Astrocyte of the cerebellum (primary cell): ENCODE results near the gene CATSPERD.

Experiments used
- DNase-seq: peaks from one replicate; pipeline ENCODE4 v3.0.0-alpha.2; 2011; ENCODE audit warnings: low read depth
- H3K4me3 ChIP-seq: 2 replicates; pipeline ENCODE4 v1.5.1; 2011; ENCODE audit warnings: mild to moderate bottlenecking, low read depth, low read length, moderate library complexity
- in situ Hi-C: cut with HindIII; loops from 2 replicates; pipeline ENCODE4 v1.10.0; 2017; ENCODE audit warnings: low sequenced_read_pairs
- TF ChIP-seq, protein P1 (sequence below): IDR thresholded peaks from 2 replicates; pipeline ENCODE4 v1.5.1; 2012; ENCODE audit warnings: low read length, low read depth, moderate library complexity, mild to moderate bottlenecking; ENCODE audit errors: missing control alignments

Gene CATSPERD

DNA sequence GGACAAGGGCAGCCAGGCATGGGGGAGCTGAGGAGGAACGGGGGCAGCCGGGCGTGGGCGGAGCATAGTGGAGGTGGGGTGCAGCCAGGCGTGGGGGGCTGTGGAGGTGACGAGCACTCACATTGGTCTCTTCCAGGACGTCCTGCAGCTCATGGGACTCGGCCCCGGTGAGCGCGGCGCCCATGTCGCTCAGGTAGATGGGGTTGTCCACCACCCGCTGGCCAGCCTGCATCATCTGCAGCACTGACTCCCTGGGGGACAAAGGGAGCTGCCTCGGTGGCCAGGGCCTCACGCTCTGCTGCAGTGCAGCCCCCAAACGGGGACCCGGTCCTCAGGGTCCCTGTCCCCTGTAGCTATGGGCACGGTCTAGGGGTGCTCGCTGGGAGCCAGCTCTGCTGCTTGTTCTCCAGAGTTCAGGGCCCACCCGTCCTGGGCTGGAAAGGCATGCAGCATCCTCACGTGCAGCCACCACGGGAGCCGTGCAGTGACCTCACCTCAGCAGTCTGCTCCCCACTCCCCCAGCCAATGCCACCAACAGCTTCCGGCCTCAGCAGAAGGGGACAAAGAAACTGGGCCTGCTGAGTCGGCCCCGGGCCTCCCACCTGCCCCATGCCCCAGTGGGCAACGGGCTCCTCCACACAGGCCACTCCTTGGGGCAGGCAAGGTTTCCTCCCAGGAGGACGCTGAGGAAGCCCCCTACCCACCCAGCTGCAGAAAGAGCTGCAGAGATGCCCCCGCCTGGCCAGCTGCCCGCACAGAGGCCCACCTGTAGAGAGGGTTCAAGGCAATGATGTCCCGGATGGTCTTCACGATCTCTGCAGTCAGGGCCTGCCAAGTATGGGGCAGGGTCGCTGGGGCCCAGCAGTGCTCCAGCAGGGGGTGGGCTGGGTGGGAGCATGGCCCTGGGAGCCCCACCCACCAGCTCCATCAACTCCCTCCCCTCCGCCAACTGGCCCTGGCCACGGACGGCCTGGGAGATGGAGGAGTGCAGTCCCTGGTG is 12.6 kb upstream of the CATSPERD start:
- no peak for DNase-seq
- in situ Hi-C loops, result no loop called here
- TF ChIP-seq, protein P1, sequence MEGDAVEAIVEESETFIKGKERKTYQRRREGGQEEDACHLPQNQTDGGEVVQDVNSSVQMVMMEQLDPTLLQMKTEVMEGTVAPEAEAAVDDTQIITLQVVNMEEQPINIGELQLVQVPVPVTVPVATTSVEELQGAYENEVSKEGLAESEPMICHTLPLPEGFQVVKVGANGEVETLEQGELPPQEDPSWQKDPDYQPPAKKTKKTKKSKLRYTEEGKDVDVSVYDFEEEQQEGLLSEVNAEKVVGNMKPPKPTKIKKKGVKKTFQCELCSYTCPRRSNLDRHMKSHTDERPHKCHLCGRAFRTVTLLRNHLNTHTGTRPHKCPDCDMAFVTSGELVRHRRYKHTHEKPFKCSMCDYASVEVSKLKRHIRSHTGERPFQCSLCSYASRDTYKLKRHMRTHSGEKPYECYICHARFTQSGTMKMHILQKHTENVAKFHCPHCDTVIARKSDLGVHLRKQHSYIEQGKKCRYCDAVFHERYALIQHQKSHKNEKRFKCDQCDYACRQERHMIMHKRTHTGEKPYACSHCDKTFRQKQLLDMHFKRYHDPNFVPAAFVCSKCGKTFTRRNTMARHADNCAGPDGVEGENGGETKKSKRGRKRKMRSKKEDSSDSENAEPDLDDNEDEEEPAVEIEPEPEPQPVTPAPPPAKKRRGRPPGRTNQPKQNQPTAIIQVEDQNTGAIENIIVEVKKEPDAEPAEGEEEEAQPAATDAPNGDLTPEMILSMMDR, result no peak
- H3K4me3 ChIP-seq, result no peak overlapping the region

DNA sequence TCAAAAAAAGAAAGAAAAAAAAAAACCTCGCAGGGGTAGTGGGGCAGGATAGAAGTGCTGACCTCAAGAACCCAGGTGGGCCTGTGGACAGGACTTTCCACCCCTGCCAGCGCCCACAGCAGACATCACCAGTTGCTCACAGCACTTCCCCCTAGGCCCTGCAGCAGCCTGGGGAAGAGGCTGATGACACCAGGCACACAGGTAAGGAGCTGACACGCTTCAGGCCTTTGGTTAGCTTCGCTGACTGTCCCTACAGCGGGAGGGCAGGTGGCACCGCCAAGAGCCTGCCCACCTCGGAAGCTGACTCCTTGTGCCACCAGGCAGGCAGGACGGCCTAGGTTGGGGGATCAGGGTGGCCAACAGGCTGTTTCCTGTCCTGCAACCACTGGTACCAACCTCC is 9.4 kb upstream of the CATSPERD start:
- H3K4me3 ChIP-seq, result no peak overlapping the region
- TF ChIP-seq, protein P1, result no peak

DNA sequence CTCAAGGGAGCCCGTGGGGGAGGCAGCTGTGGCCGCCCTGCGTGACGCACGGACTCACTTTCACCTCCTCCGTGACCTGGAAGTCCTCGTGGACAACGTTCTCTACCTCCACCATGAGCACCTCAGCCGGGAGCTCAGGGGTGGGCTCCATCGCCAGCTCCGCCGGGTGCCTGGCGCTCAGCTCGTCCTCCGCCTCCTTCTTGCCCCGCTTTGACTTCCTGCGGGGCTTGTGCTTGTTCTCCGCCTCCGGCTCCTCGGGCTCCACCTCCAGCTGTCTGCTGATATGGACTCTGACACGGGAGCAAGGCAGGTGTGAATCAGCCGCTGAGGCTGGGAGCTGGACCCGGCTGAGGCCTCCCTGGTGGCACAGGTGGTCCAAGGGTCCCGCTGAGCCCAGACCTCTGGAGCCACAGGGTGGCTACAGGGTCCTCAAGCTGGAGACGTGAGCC is 8.7 kb upstream of the CATSPERD start:
- DNase-seq, result no peak
- in situ Hi-C loops, result no loop called here
- TF ChIP-seq, protein P1, result no peak
- H3K4me3 ChIP-seq, result no peak overlapping the region

More for the DNA sequence above, 9.4 kb upstream of the CATSPERD start:
- no peak for DNase-seq
- in situ Hi-C loops, result no loop called here

DNA sequence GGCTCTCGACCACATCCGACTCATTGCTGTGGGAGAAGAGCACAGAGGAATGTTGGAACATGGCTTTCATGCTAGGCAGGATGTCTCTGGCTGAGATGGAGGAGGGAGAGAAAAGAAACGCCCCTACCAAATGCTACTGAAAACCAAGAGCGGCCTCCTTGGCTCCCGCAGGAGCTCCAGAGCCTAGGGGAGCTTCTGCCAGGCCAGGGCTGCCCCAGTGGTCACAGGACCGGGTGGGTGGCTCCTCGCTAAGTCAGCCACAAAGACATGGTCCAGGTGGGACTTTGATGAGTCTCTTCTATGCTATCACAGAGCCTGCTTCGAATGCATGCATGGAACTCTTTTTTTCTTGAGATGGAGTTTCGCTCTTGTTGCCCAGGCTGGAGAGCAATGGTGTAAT is 7.2 kb upstream of the CATSPERD start:
- DNase-seq, result no peak
- in situ Hi-C loops, result no loop called here
- H3K4me3 ChIP-seq, result no peak overlapping the region
- TF ChIP-seq, protein P1, result no peak

DNA sequence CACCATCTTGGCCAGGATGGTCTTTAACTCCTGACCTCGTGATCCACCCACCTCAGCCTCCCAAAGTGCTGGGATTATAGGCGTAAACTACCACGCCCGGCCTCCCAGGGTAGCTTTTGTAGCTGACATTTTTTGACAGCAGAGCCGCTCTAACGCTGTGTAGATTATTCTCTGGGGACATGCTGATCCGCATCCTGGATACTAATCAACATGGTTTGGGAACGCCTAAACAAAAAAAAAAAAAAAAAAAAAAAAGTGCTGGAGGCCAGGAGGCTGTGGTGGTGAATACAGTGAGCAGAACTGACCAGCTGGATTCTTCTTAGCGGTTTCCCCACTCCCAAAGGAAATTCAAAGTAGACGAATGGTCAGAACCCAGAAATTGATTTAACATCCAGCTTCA is 5.6 kb upstream of the CATSPERD start:
- TF ChIP-seq, protein P1, result no peak
- in situ Hi-C loops, result no loop called here
- DNase-seq, result no peak
- H3K4me3 ChIP-seq, result no peak overlapping the region

DNA sequence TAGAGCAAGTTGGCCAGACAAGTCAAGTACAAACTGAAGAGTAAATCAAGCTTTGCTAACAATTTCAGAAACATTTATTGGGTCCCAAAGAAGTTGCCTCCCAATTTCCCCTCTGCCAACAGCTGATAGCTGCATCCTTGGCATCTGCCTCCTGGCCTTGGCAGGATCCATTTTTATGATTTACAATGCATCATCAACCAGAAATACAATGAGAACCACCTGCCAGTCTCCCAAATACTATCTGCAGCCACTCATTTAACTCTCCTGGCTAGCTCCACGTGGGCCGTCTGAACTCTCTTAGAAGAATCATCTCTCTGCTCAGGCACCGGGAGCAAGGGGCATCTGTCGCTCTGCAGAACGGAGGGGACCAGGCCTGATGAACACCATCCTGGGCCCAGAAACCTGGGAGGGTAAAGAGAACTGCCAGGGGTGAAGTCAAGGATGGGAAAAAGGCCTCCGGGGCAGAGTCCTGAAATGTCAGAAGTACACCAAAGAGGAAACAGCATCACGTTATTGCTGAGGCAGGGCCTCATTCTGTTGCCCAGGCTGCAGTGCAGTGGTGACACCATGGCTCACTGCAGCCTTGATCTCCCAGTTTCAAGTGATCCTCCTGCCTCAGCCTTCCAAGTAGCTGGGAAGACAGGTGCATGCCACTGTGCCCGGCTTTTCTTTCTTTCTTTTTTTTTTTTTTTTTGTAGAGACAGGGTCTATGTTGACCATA is 3.1 kb upstream of the CATSPERD start:
- H3K4me3 ChIP-seq, result no peak overlapping the region
- TF ChIP-seq, protein P1, result no peak
- in situ Hi-C loops, result no loop called here

More for the DNA sequence above, 3.1 kb upstream of the CATSPERD start:
- DNase-seq, result no peak
